HL-60 (cell line): ENCODE measurements around the gene HIVEP1.

Experiments
- DNase-seq, 2 experiments: peaks; one replicate each; pipeline ENCODE4 v3.0.0-alpha.2; 2010 to 2020; ENCODE audit warnings: low read depth in 1 of 2, low spot score in 1 of 2
- H3K27ac ChIP-seq: fragments of 250-450 bp; sonication (Bioruptor Pico); replicated peaks from 2 replicates; pipeline ENCODE4 v1.5.1; 2020; ENCODE audit warnings: mild to moderate bottlenecking, moderate library complexity
- H3K27me3 ChIP-seq: fragments of 250-450 bp; sonication (Bioruptor Pico); 2 replicates; pipeline ENCODE4 v1.5.1; 2021; ENCODE audit warnings: mild to moderate bottlenecking, moderate library complexity; ENCODE audit not compliant: insufficient read depth, poor library complexity, severe bottlenecking
- H3K4me3 ChIP-seq: replicated peaks from 2 replicates; pipeline ENCODE4 v1.5.1; 2011; ENCODE audit warnings: mild to moderate bottlenecking, control low read depth, low read length; ENCODE audit not compliant: insufficient read depth
- CTCF ChIP-seq: IDR thresholded peaks from one replicate; pipeline ENCODE4 v1.5.1; 2011; ENCODE audit warnings: low read length, control low read depth, inconsistent platforms; ENCODE audit not compliant: insufficient read depth
- GABPA ChIP-seq: IDR thresholded peaks from 2 replicates; pipeline ENCODE4 v1.6.1; 2012; ENCODE audit warnings: low read depth
- POLR2AphosphoS5 ChIP-seq: IDR thresholded peaks from 2 replicates; pipeline ENCODE4 v1.6.1; 2012; ENCODE audit warnings: low read depth
- REST ChIP-seq: IDR thresholded peaks from 2 replicates; pipeline ENCODE4 v1.6.1; 2012; ENCODE audit warnings: low read depth; ENCODE audit not compliant: insufficient replicate concordance
- SPI1 ChIP-seq: IDR thresholded peaks from 2 replicates; pipeline ENCODE4 v1.6.1; 2012; ENCODE audit warnings: low read depth, mild to moderate bottlenecking, borderline replicate concordance

HIVEP1 gene

GRCh38 chr6:11978169-11978987, 33.7 kb upstream of the HIVEP1 start:
- Histone ChIP-seq H3K27me3 (no peaks in the 10 kb centered on the region), H3K4me3 (no peak overlapping the region), H3K27ac (no peak overlapping the region)
- DNase-seq, result no peak
- TF ChIP-seq SPI1, result no peak
- TF ChIP-seq REST, result no peak
- no peak for TF ChIP-seq POLR2AphosphoS5
- TF ChIP-seq CTCF, result no peak

GRCh38 chr6:11979866-11980265, 32.2 kb upstream of the HIVEP1 start:
- DNase-seq, result no peak
- no peak for TF ChIP-seq CTCF
- TF ChIP-seq POLR2AphosphoS5, result no peak
- TF ChIP-seq SPI1, result no peak
- no peak for TF ChIP-seq GABPA
- no peak for TF ChIP-seq REST
- no peak overlapping the region for H3K4me3 ChIP-seq
- H3K27me3 ChIP-seq, result no peaks in the 10 kb centered on the region
- H3K27ac ChIP-seq, result no peak overlapping the region

- H3K27ac ChIP-seq, result no peak overlapping the region
- no peak for DNase-seq
- TF ChIP-seq REST (no peak), POLR2AphosphoS5 (no peak), CTCF (no peak), SPI1 (no peak), GABPA (no peak)
Observed at GRCh38 chr6:11983306-11983705, 28.8 kb upstream of the HIVEP1 start.

More at GRCh38 chr6:11983306-11983705, 28.8 kb upstream of the HIVEP1 start:
- Histone ChIP-seq H3K4me3 (no peak overlapping the region), H3K27me3 (no peaks in the 10 kb centered on the region)
